ENCODE data around the gene ATP8B2. TPM values are rescaled to one million over a fixed set of nuclear protein-coding genes. Genes with fewer than 3 reads are reported as not detected.
A peak's percentile ranks its signal among the peaks of the same experiment; 100 is the strongest.
"Not testable (repeated sequence)": the region's sequence is repeated elsewhere in the genome, so short reads cannot be mapped to it uniquely, and the experiment has no call there.

The ATP8B2 gene
- polyA plus RNA-seq, 6 donors from 2014 or later = 5.0 to 11.7 (median 7.7) TPM

- H3K4me3 Mint-ChIP-seq, H3K4me1 Mint-ChIP-seq: not testable (repeated sequence)
- peaks cover 0 to 21% (median 13%) of the 10 kb centered on the region in 7 donors for H3K9me3 Mint-ChIP-seq
Observed at GRCh38 chr1:154312229-154313065, 12.9 kb upstream of the ATP8B2 start.

GRCh38 chr1:154313066-154313356 lies 12.3 kb upstream of the ATP8B2 start:
- H3K4me1 Mint-ChIP-seq = no peaks in the 10 kb centered on the region

More at GRCh38 chr1:154312229-154313065, 12.9 kb upstream of the ATP8B2 start:
- not testable (repeated sequence) for DNase-seq; H3K36me3 Mint-ChIP-seq; ATAC-seq (ENCODE audit: low read depth in 2 of 2)
- Mint-ChIP-seq H3K27me3 (peaks cover 11 to 25% (median 15%) of the 10 kb centered on the region in 3 donors), H3K27ac (peak overlapping the region in 1 of 6 donors; percentile 33)

DNA sequence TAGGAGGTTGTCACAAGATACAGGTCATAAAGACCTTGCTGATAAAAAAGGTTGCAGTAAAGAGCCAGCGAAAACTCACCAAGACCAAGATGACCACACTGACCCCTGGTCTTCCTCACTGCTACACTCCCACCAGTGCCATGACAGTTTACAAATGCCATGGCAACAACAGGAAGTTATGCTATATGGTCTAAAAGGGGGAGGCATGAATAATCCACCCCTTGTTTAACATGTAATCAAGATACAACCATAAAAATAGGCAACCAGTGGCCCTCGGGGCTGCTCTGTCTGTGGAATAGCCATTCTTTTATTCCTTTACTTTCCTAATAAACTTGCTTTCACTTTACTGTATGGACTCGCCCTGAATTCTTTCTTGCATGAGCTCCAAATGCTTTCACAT lies 11.1 kb upstream of the ATP8B2 start:
- Mint-ChIP-seq H3K27me3 (peaks cover 15 to 37% (median 16%) of the 10 kb centered on the region in 3 donors), H3K9me3 (peaks cover 0 to 21% (median 14%) of the 10 kb centered on the region in 7 donors)
- H3K4me3 Mint-ChIP-seq; DNase-seq; ATAC-seq (ENCODE audit: low read depth in 2 of 2); H3K36me3 Mint-ChIP-seq; H3K27ac Mint-ChIP-seq; H3K4me1 Mint-ChIP-seq: not testable (repeated sequence)

More at GRCh38 chr1:154313066-154313356, 12.3 kb upstream of the ATP8B2 start:
- Mint-ChIP-seq H3K9me3 (peaks cover 0 to 25% (median 17%) of the 10 kb centered on the region in 7 donors), H3K4me3 (no peak overlapping the region), H3K27ac (peak overlapping the region in 1 of 6 donors; percentile 61), H3K36me3 (peaks cover 0 to 2% of the 10 kb centered on the region in 2 donors), H3K27me3 (peaks cover 11 to 30% (median 15%) of the 10 kb centered on the region in 3 donors)
- no peak for DNase-seq
- no peak for ATAC-seq (ENCODE audit: low read depth in 2 of 2)

GRCh38 chr1:154316704-154317103 lies 8.6 kb upstream of the ATP8B2 start:
- peaks cover 0 to 21% (median 12%) of the 10 kb centered on the region in 7 donors for H3K9me3 Mint-ChIP-seq
- H3K27ac Mint-ChIP-seq = no peak overlapping the region
- no peak overlapping the region for H3K4me3 Mint-ChIP-seq
- no peak for ATAC-seq (ENCODE audit: low read depth in 2 of 2)
- no peak for DNase-seq
- H3K27me3 Mint-ChIP-seq = peaks cover 31 to 55% (median 31%) of the 10 kb centered on the region in 3 donors
- no peaks in the 10 kb centered on the region for H3K4me1 Mint-ChIP-seq
- H3K36me3 Mint-ChIP-seq = peaks cover 0 to 5% of the 10 kb centered on the region in 2 donors

DNA sequence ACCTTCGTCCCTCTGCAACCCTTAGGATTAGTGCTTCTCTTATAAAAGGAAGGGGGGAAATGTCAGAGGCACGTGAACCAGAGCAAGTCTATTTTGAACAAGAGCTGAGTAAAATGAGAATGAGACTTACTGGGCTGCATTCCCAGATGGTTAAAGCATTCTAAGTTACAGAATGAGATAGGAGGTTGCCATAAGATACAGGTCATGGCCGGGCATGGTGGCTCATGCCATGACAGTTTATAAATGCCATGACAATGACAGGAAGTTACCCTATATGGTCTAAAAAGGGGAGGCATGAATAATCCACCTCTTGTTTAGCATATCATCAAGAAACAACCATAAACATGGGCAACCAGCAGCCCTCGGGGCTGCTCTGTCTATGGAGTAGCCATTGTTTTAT lies 6.9 kb upstream of the ATP8B2 start:
- H3K27ac Mint-ChIP-seq = no peak overlapping the region
- peaks cover 0 to 21% (median 12%) of the 10 kb centered on the region in 7 donors for H3K9me3 Mint-ChIP-seq
- peaks cover 0 to 5% of the 10 kb centered on the region in 2 donors for H3K36me3 Mint-ChIP-seq
- no peaks in the 10 kb centered on the region for H3K4me1 Mint-ChIP-seq
- ATAC-seq (ENCODE audit: low read depth in 2 of 2) (no peak), DNase-seq (no peak)
- H3K27me3 Mint-ChIP-seq = peaks cover 27 to 54% (median 33%) of the 10 kb centered on the region in 3 donors
- no peak overlapping the region for H3K4me3 Mint-ChIP-seq

- no peak within 1 kb of the TSS for H3K27ac Mint-ChIP-seq
- no peak for ATAC-seq (ENCODE audit: low read depth in 2 of 2)
- peaks cover 0 to 21% (median 12%) of the 10 kb centered on the region in 7 donors for H3K9me3 Mint-ChIP-seq
- peaks cover 21 to 46% (median 32%) of the 10 kb centered on the region in 3 donors for H3K27me3 Mint-ChIP-seq
- DNase-seq = no peak
- peak within 1 kb of the TSS in 2 of 8 donors; percentile 25 to 50 for H3K4me3 Mint-ChIP-seq
- peaks cover 0 to 5% of the 10 kb centered on the region in 2 donors for H3K36me3 Mint-ChIP-seq
- H3K4me1 Mint-ChIP-seq = peaks cover 13 to 14% (median 14%) of the 10 kb centered on the region in 3 donors
Observed at GRCh38 chr1:154320882-154321608, 4.3 kb upstream of the ATP8B2 start, which contains the start of gene AQP10. AQP10 (plus strand) TSS chr1:154321093; CDS start chr1:154321156, 63 bp downstream.

DNA sequence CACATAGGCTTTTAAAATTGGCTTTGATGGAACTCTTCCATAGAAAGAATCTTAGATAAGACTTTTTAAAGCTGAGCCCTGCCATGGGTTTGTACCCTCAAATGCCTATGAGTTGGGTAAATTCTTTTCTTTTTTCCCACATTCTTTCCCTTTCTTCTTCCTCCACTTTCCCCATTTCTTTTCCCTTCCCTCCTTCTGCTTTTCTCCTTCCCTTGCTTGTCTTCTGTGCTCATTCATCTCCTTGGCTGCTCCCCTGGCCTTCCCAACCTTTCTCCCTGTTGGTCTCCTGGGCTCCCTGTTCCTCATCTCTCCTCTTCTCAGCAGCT lies 3.8 kb upstream of the ATP8B2 start:
- H3K9me3 Mint-ChIP-seq = peaks cover 0 to 17% (median 8%) of the 10 kb centered on the region in 7 donors
- H3K36me3 Mint-ChIP-seq; DNase-seq; ATAC-seq (ENCODE audit: low read depth in 2 of 2); H3K27ac Mint-ChIP-seq: not testable (repeated sequence)
- H3K4me3 Mint-ChIP-seq = peak overlapping the region in 1 of 8 donors; percentile 50
- H3K27me3 Mint-ChIP-seq = peaks cover 21 to 46% (median 32%) of the 10 kb centered on the region in 3 donors
- peaks cover 18 to 19% (median 19%) of the 10 kb centered on the region in 3 donors for H3K4me1 Mint-ChIP-seq

- no peaks in the 10 kb centered on the region for H3K36me3 Mint-ChIP-seq
- H3K27me3 Mint-ChIP-seq = peaks cover 16 to 36% (median 32%) of the 10 kb centered on the region in 3 donors
- H3K4me1 Mint-ChIP-seq = peaks cover 32 to 37% (median 36%) of the 10 kb centered on the region in 3 donors
- H3K9me3 Mint-ChIP-seq = peaks cover 0 to 4% (median 0%) of the 10 kb centered on the region in 7 donors
- peak overlapping the region in 1 of 8 donors; percentile 92 for H3K4me3 Mint-ChIP-seq
- DNase-seq (no peak), ATAC-seq (ENCODE audit: low read depth in 2 of 2) (no peak)
- H3K27ac Mint-ChIP-seq = no peak overlapping the region
Observed at GRCh38 chr1:154323493-154323892, 1.8 kb upstream of the ATP8B2 start.

- Mint-ChIP-seq H3K4me1 (peaks cover 36 to 41% (median 39%) of the 10 kb centered on the region in 3 donors), H3K9me3 (no peaks in the 10 kb centered on the region), H3K4me3 (peak overlapping the region; percentile 91 to 97 (median 92)), H3K27ac (peak overlapping the region in 3 of 6 donors; percentile 52 to 86 (median 60)), H3K36me3 (no peaks in the 10 kb centered on the region), H3K27me3 (peaks cover 16 to 31% (median 29%) of the 10 kb centered on the region in 3 donors)
- ATAC-seq (ENCODE audit: low read depth in 2 of 2) (no peak), DNase-seq (no peak)
Observed at GRCh38 chr1:154324241-154324640, 1.1 kb upstream of the ATP8B2 start.

DNA sequence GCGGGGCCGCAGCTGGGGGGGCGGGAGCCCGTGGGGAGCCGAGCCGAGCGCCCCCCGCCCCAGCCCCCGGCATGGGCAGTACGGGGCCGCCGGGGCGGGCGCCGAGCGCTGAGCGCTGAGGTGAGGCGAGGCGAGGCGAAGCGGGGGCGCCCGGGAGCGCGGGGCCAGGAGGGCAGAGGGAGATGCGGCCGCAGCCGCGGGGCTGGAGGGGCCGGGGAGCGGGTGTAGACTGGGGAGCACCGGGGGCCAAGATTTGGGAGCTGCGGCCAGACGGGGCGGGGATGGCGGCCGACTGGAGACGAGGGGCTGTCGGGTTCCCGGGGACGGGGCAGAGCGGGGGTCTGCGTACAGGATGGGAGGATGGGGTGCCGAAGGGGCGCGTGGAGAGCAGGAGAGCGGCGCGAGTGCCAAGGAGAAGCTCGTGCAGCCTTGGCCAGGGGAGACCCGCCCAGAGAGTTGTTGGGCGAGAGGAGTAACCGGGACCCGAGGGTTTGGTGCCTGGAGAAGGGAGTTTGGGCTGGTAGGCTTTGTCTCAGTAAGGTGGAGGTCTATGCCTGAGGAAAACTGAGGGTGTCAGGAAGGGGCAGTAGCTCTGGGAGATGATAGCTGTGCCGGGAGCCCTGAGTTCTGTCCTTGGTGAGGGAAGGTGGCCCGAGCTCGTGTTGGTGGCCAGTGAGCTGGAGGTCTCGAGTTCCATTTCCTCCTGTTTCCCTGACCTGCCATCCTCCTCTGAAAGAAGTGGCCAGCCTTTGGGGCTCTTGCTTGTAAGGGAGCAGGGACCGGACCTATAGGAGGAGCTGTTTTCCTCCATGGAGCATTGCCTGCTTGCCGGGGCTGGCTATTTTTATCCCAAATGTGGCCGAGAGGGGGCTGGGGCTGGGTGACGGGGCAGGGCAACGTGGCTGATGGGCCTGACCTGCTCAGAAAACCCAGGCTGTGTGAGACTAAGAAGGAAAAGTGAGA lies 539 bp downstream of the ATP8B2 start:
- ATAC-seq (ENCODE audit: low read depth in 2 of 2) (peak; percentile 7 to 11), DNase-seq (peak; percentile 28)
- Mint-ChIP-seq H3K27me3 (peaks cover 5 to 23% (median 19%) of the 10 kb centered on the region in 3 donors), H3K27ac (peak overlapping the region; percentile 86 to 93 (median 89)), H3K36me3 (no peaks in the 10 kb centered on the region), H3K4me1 (peaks cover 51 to 58% (median 55%) of the 10 kb centered on the region in 3 donors), H3K4me3 (peak overlapping the region; percentile 91 to 97 (median 93)), H3K9me3 (no peaks in the 10 kb centered on the region)

- no peak for ATAC-seq (ENCODE audit: low read depth in 2 of 2)
- Mint-ChIP-seq H3K36me3 (peaks cover 3% of the 10 kb centered on the region in 2 donors), H3K27me3 (peaks cover 0 to 14% (median 10%) of the 10 kb centered on the region in 3 donors), H3K4me1 (peaks cover 51 to 60% (median 59%) of the 10 kb centered on the region in 3 donors), H3K27ac (peak overlapping the region in 5 of 6 donors; percentile 68 to 95 (median 90)), H3K9me3 (no peaks in the 10 kb centered on the region), H3K4me3 (peak overlapping the region; percentile 91 to 97 (median 93))
- peak; percentile 13 for DNase-seq
Observed at GRCh38 chr1:154326546-154327465, 1.5 kb downstream of the ATP8B2 start.

All from naive B cell (primary cell).